NCI-H460 (cell line): ENCODE measurements around the gene SET. TPM values are rescaled to one million over a fixed set of nuclear protein-coding genes. Genes with fewer than 3 reads are reported as not detected.
A peak's percentile ranks its signal among the peaks of the same experiment; 100 is the strongest.

Source experiments
- DNase-seq: peaks from one replicate; pipeline ENCODE4 v3.0.0-alpha.2; 2016; ENCODE audit warnings: low read depth; ENCODE audit errors: extremely low read depth
- small RNA-seq, 2 experiments: library from RNA; depleted of rRNA; stranded (forward); fragments of <200 nt; gene quantifications; one replicate each; pipeline ENCODE3, GENCODE V24; 2014
- total RNA-seq: library from RNA; depleted of rRNA; stranded (reverse); fragments of >200 nt; shearing (Covaris generic); gene quantifications from 2 replicates; pipeline ENCODE4 v1.2.3, GENCODE V29; 2014; rRNA removed

SET gene
- total RNA-seq, 1 experiment from 2014 or later = 863 TPM

GRCh38 chr9:128727640-128728248 lies 38.7 kb downstream of the SET start:
- no peak for DNase-seq

- DNase-seq = no peak
Observed at GRCh38 chr9:128728298-128728697, 39.3 kb downstream of the SET start.

- no peak for DNase-seq
Observed at GRCh38 chr9:128729302-128729701, 40.3 kb downstream of the SET start.

GRCh38 chr9:128729766-128730517 lies 40.9 kb downstream of the SET start:
- no peak for DNase-seq

- no peak for DNase-seq
Observed at GRCh38 chr9:128731093-128731492, 42.1 kb downstream of the SET start.

GRCh38 chr9:128731691-128732090 lies 42.7 kb downstream of the SET start:
- DNase-seq = no peak

GRCh38 chr9:128732576-128732975 lies 43.6 kb downstream of the SET start:
- no peak for DNase-seq

- DNase-seq = peak; percentile 96
Observed at GRCh38 chr9:128733256-128733655, 44.2 kb downstream of the SET start.

GRCh38 chr9:128735373-128735772 lies 46.4 kb downstream of the SET start:
- DNase-seq = no peak

- no peak for DNase-seq
Observed at GRCh38 chr9:128742401-128742800, 53.4 kb downstream of the SET start.

GRCh38 chr9:128743421-128743820 lies 54.4 kb downstream of the SET start:
- no peak for DNase-seq

Small RNAs within 50 kb of the gene (small RNA-seq; reads per million reads assigned to genes)
- gene RF00017 = 0 reads per million in 2 experiments
- 0 reads per million in 2 experiments for gene RN7SL560P

Other genes starting within 250 kb of the SET start
- 39.4 and 47.2 TPM in 2 replicates for gene ODF2, start 233.2 kb upstream of the SET start, total RNA-seq
- 31.6 and 36.6 TPM in 2 replicates for gene GLE1, start 184.5 kb upstream of the SET start, total RNA-seq
- 136 and 162 TPM in 2 replicates for gene SPTAN1, start 136.6 kb upstream of the SET start, total RNA-seq
- 77.5 and 97.9 TPM in 2 replicates for gene DYNC2I2, start 32.4 kb upstream of the SET start, total RNA-seq
- 5.9 and 7.4 TPM in 2 replicates for gene PKN3, start 13.3 kb downstream of the SET start, total RNA-seq
- gene ZDHHC12, start 34.9 kb downstream of the SET start, total RNA-seq = 17.9 and 22.4 TPM in 2 replicates
- gene ZER1, start 82.7 kb downstream of the SET start, total RNA-seq = 12.5 and 12.6 TPM in 2 replicates
- gene TBC1D13, start 98.0 kb downstream of the SET start, total RNA-seq = 12.9 and 13.5 TPM in 2 replicates
- gene ENDOG, start 129.3 kb downstream of the SET start, total RNA-seq = 27.2 and 34.9 TPM in 2 replicates
- gene SPOUT1, start 140.6 kb downstream of the SET start, total RNA-seq = 21.1 and 22.1 TPM in 2 replicates
- gene KYAT1, start 192.7 kb downstream of the SET start, total RNA-seq = 11.7 and 11.8 TPM in 2 replicates
- gene LRRC8A, start 192.9 kb downstream of the SET start, total RNA-seq = 21.7 and 22.2 TPM in 2 replicates
- not detected in 2 replicates for gene PHYHD1, start 231.8 kb downstream of the SET start, total RNA-seq